ENCODE data around the gene PTPRE.

DNA sequence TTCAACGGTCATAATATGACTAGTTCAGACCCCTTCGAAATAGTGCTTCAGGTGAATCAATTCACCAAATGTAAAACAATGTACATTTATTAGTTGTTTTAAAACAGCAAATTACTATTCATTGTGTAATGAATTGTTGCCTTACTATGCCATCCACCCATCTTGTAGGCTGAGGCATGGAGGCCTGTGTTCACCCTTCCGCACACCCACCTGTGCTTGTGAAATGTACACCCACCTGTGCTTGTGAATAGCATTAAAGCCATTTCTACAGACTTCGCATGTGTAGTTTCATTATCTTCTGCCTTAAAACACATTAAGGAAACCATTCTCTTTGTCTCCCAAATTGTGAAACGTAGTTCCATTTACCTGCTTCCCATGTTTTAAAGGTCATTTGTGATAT lies 31.0 kb upstream of the PTPRE start:
- TF ChIP-seq, protein P1, sequence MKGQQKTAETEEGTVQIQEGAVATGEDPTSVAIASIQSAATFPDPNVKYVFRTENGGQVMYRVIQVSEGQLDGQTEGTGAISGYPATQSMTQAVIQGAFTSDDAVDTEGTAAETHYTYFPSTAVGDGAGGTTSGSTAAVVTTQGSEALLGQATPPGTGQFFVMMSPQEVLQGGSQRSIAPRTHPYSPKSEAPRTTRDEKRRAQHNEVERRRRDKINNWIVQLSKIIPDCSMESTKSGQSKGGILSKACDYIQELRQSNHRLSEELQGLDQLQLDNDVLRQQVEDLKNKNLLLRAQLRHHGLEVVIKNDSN (CRISPR knock-in tag; IDR thresholded peaks at IDR 0.05) = no peak
- no peak for TF ChIP-seq TEAD1 (CRISPR knock-in tag; IDR thresholded peaks at IDR 0.05)
- no peak for TF ChIP-seq NR2C2 (CRISPR knock-in tag; IDR thresholded peaks at IDR 0.05)
- TF ChIP-seq, protein P2, sequence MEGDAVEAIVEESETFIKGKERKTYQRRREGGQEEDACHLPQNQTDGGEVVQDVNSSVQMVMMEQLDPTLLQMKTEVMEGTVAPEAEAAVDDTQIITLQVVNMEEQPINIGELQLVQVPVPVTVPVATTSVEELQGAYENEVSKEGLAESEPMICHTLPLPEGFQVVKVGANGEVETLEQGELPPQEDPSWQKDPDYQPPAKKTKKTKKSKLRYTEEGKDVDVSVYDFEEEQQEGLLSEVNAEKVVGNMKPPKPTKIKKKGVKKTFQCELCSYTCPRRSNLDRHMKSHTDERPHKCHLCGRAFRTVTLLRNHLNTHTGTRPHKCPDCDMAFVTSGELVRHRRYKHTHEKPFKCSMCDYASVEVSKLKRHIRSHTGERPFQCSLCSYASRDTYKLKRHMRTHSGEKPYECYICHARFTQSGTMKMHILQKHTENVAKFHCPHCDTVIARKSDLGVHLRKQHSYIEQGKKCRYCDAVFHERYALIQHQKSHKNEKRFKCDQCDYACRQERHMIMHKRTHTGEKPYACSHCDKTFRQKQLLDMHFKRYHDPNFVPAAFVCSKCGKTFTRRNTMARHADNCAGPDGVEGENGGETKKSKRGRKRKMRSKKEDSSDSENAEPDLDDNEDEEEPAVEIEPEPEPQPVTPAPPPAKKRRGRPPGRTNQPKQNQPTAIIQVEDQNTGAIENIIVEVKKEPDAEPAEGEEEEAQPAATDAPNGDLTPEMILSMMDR (IDR thresholded peaks at IDR 0.05) = no peak
- TF ChIP-seq JUN (CRISPR knock-in tag; IDR thresholded peaks at IDR 0.05) = no peak
- no peak for TF ChIP-seq FOXK1 (CRISPR knock-in tag; IDR thresholded peaks at IDR 0.05)
